Fibroblast of lung (primary cell): ENCODE data around the gene TMEM154. TPM values are rescaled to one million over a fixed set of nuclear protein-coding genes. Genes with fewer than 3 reads are reported as not detected.

ENCODE experiments used
- DNase-seq, 2 donors: peaks; one replicate each; pipeline versions ENCODE4 v3.0.0 to v3.0.0-alpha.2; 2010; ENCODE audit warnings: low read depth in 2 of 2
- H2AFZ ChIP-seq: 2 replicates; pipeline ENCODE4 v1.5.1; 2012; ENCODE audit warnings: low read length, control low read depth, inconsistent platforms
- H3K27ac ChIP-seq: 2 replicates; pipeline ENCODE4 v1.5.1; 2011; ENCODE audit warnings: low read length, control low read depth; ENCODE audit not compliant: insufficient read depth
- H3K27me3 ChIP-seq: 2 replicates; pipeline ENCODE4 v1.5.1; 2011; ENCODE audit warnings: mild to moderate bottlenecking, low read length; ENCODE audit not compliant: control insufficient read depth, insufficient read depth
- H3K36me3 ChIP-seq: 2 replicates; pipeline ENCODE4 v1.5.1; 2011; ENCODE audit warnings: low read length; ENCODE audit not compliant: control insufficient read depth, insufficient read depth
- H3K4me1 ChIP-seq: 2 replicates; pipeline ENCODE4 v1.5.1; 2011; ENCODE audit warnings: low read length; ENCODE audit not compliant: control insufficient read depth, insufficient read depth; ENCODE audit errors: extremely low read depth
- H3K4me2 ChIP-seq: 2 replicates; pipeline ENCODE4 v1.5.1; 2011; ENCODE audit warnings: low read length, control low read depth; ENCODE audit not compliant: insufficient read depth; ENCODE audit errors: extremely low read depth
- H3K4me3 ChIP-seq, 4 experiments: fragments of 200-600 bp in 1 of 4; sonication (generic) in 1 of 4; replicated peaks in 1 of 4; 2 replicates each; pipeline ENCODE4 v1.5.1; 2011 to 2016; ENCODE audit warnings: low read length in 4 of 4, low read depth in 3 of 4, mild to moderate bottlenecking in 3 of 4, control low read depth in 2 of 4, inconsistent platforms in 1 of 4, mixed read lengths in 1 of 4; ENCODE audit not compliant: insufficient read depth in 1 of 4; ENCODE audit errors: control extremely low read depth in 1 of 4
- H3K79me2 ChIP-seq: 2 replicates; pipeline ENCODE4 v1.5.1; 2012; ENCODE audit warnings: mild to moderate bottlenecking, low read length, inconsistent platforms; ENCODE audit not compliant: control insufficient read depth, insufficient read depth
- H3K9ac ChIP-seq: 2 replicates; pipeline ENCODE4 v1.5.1; 2011; ENCODE audit warnings: mild to moderate bottlenecking, low read length, control low read depth; ENCODE audit not compliant: insufficient read depth
- H3K9me3 ChIP-seq: 2 replicates; pipeline ENCODE4 v1.5.1; 2012; ENCODE audit warnings: low read depth, low read length; ENCODE audit not compliant: control insufficient read depth, insufficient read depth
- H4K20me1 ChIP-seq: 2 replicates; pipeline ENCODE4 v1.5.1; 2011; ENCODE audit warnings: low read length; ENCODE audit not compliant: control insufficient read depth, insufficient read depth; ENCODE audit errors: extremely low read depth
- CTCF ChIP-seq, 2 donors: IDR thresholded peaks in 1 of 2; conservative IDR thresholded peaks in 1 of 2; 1 replicate in 1 of 2; 2 replicates in 1 of 2; pipeline ENCODE4 v1.5.1; 2011 to 2012; ENCODE audit warnings: low read length in 2 of 2, control low read depth in 1 of 2, inconsistent platforms in 1 of 2, low read depth in 1 of 2, mild to moderate bottlenecking in 1 of 2
- EZH2 ChIP-seq: IDR thresholded peaks from 2 replicates; pipeline ENCODE4 v1.5.1; 2012; ENCODE audit warnings: low read length, control low read depth, mild to moderate bottlenecking; ENCODE audit errors: missing control alignments
- polyA plus RNA-seq, 2 donors: library from polyadenylated mRNA; depleted of rRNA in 1 of 2; stranded (reverse) in 1 of 2; unstranded in 1 of 2; fragments of >200 nt; gene quantifications; 2 replicates each; pipeline ENCODE4 v1.2.1, GENCODE V29; 2011 to 2012; ENCODE audit warnings: missing spikeins in 1 of 2
- total RNA-seq: library from RNA; depleted of rRNA; stranded (reverse); fragments of >200 nt; gene quantifications from 2 replicates; pipeline ENCODE4 v1.2.1, GENCODE V29; 2014

The TMEM154 gene
- total and polyA plus RNA-seq, 2 donors (not counting 1 experiment from before 2014, with no cell fraction given), result 0.50 to 3.7 TPM

- H4K20me1 ChIP-seq, result no peaks in the 10 kb centered on the region
- no peak for DNase-seq
- H3K27ac ChIP-seq, result no peak overlapping the region
- no peaks in the 10 kb centered on the region for H3K9me3 ChIP-seq
- H2AFZ ChIP-seq, result no peak overlapping the region
- no peak for TF ChIP-seq CTCF (conservative IDR thresholded peaks at IDR 0.05 in 1 of 2, IDR thresholded peaks at IDR 0.05 in 1 of 2; ENCODE audit: low read depth in 1 of 2, low read length in 2 of 2)
- TF ChIP-seq EZH2, result no peak
- H3K27me3 ChIP-seq, result peaks cover 20% of the 10 kb centered on the region
- no peaks in the 10 kb centered on the region for H3K4me1 ChIP-seq
- no peaks in the 10 kb centered on the region for H3K36me3 ChIP-seq
- H3K79me2 ChIP-seq, result no peaks in the 10 kb centered on the region
- no peak overlapping the region for H3K4me3 ChIP-seq
- H3K4me2 ChIP-seq, result no peak overlapping the region
- H3K9ac ChIP-seq, result no peak overlapping the region
These were observed 70.3 kb downstream of the TMEM154 start for GRCh38 chr4:152609481-152609880.

GRCh38 chr4:152607178-152607577 is 72.6 kb downstream of the TMEM154 start:
- Histone ChIP-seq H3K36me3 (no peaks in the 10 kb centered on the region), H3K79me2 (no peaks in the 10 kb centered on the region), H3K27ac (no peak overlapping the region), H4K20me1 (no peaks in the 10 kb centered on the region), H3K4me1 (no peaks in the 10 kb centered on the region), H3K4me3 (no peak overlapping the region), H3K27me3 (peaks cover 14% of the 10 kb centered on the region), H3K9ac (no peak overlapping the region), H3K4me2 (peak overlapping the region; percentile 15), H3K9me3 (no peaks in the 10 kb centered on the region), H2AFZ (no peak overlapping the region)
- no peak for DNase-seq
- TF ChIP-seq CTCF (conservative IDR thresholded peaks at IDR 0.05 in 1 of 2, IDR thresholded peaks at IDR 0.05 in 1 of 2; ENCODE audit: low read depth in 1 of 2, low read length in 2 of 2) (no peak), EZH2 (no peak)

- H4K20me1 ChIP-seq, result no peaks in the 10 kb centered on the region
- H3K9me3 ChIP-seq, result no peaks in the 10 kb centered on the region
- no peak for DNase-seq
- H3K36me3 ChIP-seq, result no peaks in the 10 kb centered on the region
- no peak overlapping the region for H2AFZ ChIP-seq
- TF ChIP-seq CTCF (conservative IDR thresholded peaks at IDR 0.05 in 1 of 2, IDR thresholded peaks at IDR 0.05 in 1 of 2; ENCODE audit: low read depth in 1 of 2, low read length in 2 of 2) (no peak), EZH2 (no peak)
- H3K4me3 ChIP-seq, result no peak overlapping the region
- H3K27ac ChIP-seq, result no peak overlapping the region
- no peak overlapping the region for H3K9ac ChIP-seq
- no peaks in the 10 kb centered on the region for H3K79me2 ChIP-seq
- H3K4me2 ChIP-seq, result no peak overlapping the region
- peaks cover 14% of the 10 kb centered on the region for H3K27me3 ChIP-seq
- H3K4me1 ChIP-seq, result no peaks in the 10 kb centered on the region
These were observed 73.0 kb downstream of the TMEM154 start for GRCh38 chr4:152606753-152607152.
